HG03196 (cell line): Measurements from ENCODE around the gene CYTH3.
"Not testable (repeated sequence)": the region's sequence is repeated elsewhere in the genome, so short reads cannot be mapped to it uniquely, and the experiment has no call there.

Source experiments
- ATAC-seq: cut with Tn5 transposase; IDR thresholded peaks from one replicate; pipeline ENCODE4 v1.9.1; 2021; ENCODE audit not compliant: unreplicated experiment

Gene CYTH3

DNA sequence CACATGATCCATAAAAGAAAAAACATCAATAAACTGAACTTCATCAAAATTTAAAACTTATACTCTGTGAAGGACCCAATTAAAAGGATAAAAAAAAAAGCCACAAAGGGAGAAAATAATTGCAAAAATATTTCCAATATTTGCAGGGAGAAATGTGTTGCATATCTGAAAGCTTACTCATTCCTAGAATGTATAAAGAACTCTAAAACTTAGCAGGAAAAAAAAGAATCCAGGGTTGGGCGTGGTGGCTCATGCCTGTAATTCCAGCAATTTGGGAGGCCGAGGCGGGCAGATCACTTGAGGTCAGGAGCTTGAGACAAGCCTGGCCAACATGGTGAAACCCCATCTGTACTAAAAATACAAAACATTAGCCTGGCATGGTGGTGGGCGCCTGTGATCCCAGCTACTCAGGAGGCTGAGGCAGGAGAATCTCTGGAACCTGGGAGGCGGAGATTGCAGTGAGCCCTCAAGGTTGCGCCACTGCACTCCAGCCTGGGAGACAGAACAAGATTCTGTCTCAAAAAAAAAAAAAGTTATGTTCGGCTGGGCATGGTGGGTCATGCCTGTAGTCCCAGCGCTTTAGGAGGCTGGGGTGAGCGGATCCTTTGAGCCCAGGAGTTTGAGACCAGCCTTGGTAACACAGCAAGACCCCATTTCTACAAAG, 11.1 kb upstream of the CYTH3 start:
- ATAC-seq, result not testable (repeated sequence)

DNA sequence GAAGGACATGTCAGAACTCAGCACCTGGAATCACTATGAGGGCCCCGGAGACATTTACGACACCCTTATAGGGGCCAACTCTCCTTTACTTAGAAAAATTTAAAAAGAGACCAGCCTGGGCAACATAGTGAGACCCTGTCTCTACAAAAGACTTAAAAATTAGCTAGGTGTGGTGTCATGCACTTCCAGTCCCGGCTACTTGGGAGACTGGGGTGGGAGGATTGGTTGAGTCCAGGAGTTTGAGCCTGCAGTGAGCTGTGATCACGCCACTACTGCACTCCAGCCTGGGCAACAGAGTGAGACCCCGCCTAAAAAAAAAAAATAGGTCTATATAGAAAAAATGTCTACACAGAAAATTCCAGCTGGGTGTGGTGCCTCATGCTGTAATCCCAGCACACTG, 7.5 kb upstream of the CYTH3 start:
- ATAC-seq, result no peak

DNA sequence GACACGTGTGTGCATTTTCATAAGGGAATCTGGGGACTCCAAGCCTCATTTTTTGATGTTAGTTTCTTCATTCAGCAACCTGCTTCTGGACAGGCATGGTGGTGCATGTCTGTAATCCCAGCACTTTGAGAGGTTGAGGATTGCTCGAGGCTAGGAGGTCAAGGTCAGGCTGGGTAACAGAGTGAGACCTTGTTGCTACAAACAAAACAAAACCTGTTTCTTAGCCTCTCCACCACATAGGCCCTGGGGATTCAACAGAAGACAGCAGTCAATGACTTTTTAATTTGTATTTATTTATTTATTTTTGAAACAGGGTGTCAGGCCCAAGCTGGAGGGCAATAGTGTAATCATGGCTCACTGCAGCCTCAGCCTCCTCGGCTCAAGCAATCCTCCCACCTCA, 6.9 kb upstream of the CYTH3 start:
- ATAC-seq, result no peak

DNA sequence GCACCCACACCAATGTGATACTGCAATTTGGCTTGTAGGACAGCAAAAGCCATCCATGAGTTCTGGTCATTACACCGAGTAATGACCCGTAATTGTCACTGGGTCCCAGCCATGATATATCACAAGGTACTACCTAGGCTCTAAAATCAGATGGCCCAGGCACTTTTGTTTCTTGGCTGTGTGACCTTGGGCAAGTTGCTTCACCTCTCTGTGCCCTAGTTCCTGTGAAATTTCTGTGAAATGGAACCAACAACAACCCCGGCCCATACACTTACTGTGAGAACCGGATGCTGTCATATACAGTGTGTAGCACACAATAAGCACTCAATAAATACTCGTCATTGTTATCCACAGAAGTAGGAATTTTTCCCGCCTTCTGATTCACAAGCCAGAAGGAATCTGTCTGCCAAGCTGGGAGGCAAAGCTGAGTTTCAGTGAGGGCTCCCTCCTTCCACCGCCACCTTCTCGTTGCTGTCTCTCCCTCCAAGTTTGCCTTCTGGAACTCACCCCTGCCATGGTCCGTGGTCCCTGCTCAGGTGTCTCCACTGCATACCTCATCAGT, 6.4 kb upstream of the CYTH3 start:
- no peak for ATAC-seq

GRCh38 chr7:6277476-6277875, 5.1 kb upstream of the CYTH3 start:
- no peak for ATAC-seq

DNA sequence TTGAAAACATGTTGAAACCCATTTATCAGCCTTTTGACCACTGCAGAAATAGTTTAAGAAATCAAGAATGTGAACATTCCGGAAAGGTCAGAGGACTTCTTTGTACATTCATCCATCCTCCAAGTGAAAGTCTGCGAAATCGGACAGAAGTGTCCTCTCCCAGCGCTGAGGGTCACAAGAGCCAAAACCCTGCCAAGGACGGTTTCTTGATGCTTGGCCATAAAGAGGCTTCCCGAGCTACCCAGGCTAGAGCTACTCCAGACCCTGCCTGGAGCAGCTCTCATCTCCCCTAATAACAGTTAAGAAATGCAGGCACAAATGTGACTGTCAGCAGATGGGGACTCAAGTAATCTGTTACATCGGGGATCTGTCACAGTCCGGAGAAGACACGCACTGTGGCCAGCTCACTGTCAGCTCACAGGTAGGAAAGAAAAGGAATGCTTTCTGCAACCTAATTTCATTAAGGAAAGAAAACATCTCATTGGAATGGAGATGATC, 4.5 kb upstream of the CYTH3 start:
- no peak for ATAC-seq

- no peak for ATAC-seq
Observed at GRCh38 chr7:6274743-6275142, 2.3 kb upstream of the CYTH3 start.

- no peak for ATAC-seq
Observed at GRCh38 chr7:6273917-6274630, 1.6 kb upstream of the CYTH3 start.

DNA sequence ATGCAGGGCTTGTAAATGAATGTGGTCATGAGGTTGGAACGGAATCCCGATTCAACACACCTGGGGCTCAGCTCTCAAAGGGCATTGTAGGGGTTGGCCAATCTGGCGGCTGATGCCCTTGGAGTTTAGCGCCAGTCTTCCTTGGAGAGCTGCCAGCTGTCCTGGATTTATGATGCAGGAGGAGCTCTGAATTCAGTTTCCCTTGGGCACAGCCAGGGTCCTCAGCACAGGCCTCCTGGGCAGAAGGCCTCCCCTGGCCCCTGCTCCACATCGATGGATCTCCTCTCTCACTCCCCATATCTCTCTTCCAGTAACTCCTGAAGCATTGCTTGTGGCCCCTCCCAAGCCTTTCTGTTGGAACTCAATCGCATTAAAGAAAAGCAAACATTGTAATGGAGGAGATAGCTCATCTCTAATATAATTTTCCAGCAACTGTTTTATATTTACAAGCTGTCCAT, 985 bp upstream of the CYTH3 start:
- ATAC-seq, result no peak

- ATAC-seq, result peak; percentile 11
Observed at GRCh38 chr7:6271694-6272440, 557 bp downstream of the CYTH3 start.

- no peak for ATAC-seq
Observed at GRCh38 chr7:6271060-6271658, 1.3 kb downstream of the CYTH3 start.

DNA sequence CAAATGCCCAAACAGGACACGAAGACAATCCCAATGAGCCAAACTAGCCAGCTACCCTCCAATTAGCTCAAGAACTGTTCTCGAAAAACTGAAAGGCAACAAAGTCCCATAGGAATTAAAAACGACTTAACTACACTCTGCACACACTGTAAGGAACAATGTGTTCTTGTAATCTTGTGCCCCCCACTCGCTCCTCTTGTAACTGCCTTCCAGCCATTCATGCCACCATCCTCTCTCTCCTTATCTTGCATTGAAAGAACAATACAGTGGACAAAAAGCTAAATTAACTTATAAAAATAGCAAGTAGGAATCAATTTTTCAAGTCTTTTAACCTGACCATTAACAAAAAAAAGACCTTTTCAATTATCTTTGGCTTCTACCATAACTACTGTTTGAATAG, 2.9 kb downstream of the CYTH3 start:
- no peak for ATAC-seq

DNA sequence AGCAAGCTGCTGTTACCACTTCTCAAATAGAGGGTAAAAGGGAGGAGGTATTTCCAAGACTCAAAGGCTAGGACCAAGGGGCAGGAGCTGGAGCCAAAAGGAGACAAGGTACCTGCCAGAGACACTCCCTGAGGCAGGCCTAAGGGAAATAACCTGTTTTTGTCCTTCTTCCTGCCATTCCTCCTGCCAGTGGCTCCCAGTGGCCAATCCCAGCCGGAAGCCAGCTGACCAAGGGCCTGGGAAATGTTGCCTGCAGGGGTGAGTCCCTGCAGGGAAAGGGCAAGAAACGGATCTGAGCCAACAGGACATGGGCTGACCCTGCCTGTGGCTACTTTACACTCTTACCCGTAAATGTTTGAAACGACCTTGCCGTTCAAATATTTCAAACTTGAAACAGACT, 3.5 kb downstream of the CYTH3 start:
- ATAC-seq, result no peak

- no peak for ATAC-seq
Observed at GRCh38 chr7:6268023-6268900, 4.2 kb downstream of the CYTH3 start.

DNA sequence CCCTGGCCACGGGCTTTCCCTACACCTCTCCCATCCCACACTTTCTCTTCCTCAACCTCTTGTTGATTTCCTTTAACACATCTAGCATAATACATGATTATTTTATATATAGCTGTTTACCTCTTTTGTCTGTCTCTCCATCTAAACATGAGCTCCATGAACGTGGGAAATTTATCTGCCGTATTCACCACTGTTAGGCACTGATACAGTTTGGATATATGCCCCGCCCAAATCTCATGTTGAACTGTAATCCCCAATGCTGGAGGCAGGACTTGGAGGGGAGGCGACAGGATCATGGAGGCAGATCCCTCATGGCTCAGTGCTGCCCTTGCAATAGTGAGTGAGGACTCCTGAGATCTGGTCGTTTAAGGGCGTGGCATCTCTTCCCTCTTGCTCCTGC, 5.7 kb downstream of the CYTH3 start:
- no peak for ATAC-seq

- ATAC-seq, result no peak
Observed at GRCh38 chr7:6262221-6262620, 10.2 kb downstream of the CYTH3 start.

DNA sequence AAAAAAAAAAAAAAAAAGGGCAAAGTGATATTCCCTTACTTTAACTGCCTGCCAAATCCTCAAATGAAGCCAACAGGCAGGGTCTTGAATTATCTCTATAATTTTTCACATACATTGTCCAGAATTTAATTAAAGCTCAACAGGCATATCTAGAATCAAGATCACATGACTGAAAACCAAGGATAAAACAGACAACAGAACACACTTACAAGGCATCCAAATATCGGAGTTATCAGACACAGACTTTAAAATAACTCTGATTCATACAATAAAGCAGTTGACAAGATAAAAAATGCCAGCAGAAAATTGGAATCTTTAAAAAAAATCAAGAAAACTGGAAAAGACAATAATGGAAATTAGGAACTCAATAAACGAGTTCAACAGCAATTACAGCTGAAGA, 10.7 kb downstream of the CYTH3 start:
- no peak for ATAC-seq

GRCh38 chr7:6260291-6261187, 11.9 kb downstream of the CYTH3 start:
- ATAC-seq, result no peak

- no peak for ATAC-seq
Observed at GRCh38 chr7:6259257-6259656, 13.2 kb downstream of the CYTH3 start.
